T-helper 2 cell treated with Interferon-gamma antibody and Interleukin-4, amounts not matched to agents 100 ng/mL and 5 ng/mL, for 36 hours (primary cell): Measurements from ENCODE around the gene SPECC1L. TPM values are rescaled to one million over a fixed set of nuclear protein-coding genes. Genes with fewer than 3 reads are reported as not detected.
"Not testable (repeated sequence)": the region's sequence is repeated elsewhere in the genome, so short reads cannot be mapped to it uniquely, and the experiment has no call there.

Experiments
- intact Hi-C: fragments of 100-400 bp; cut with micrococcal nuclease; formaldehyde crosslinking; loops from one replicate; pipeline ENCODE4 v1.15.1; 2023
- total RNA-seq: library from RNA; stranded (reverse); gene quantifications from 2 replicates; pipeline ENCODE4 v1.2.3, GENCODE V29; 2022

SPECC1L gene
- total RNA-seq, 1 donor from 2014 or later, result 40.4 TPM

- intact Hi-C loops, result no loop called here
Observed at GRCh38 chr22:24285245-24285644, 14.6 kb downstream of the SPECC1L start.

- intact Hi-C loops, result not testable (repeated sequence)
Observed at GRCh38 chr22:24287212-24287611, 16.6 kb downstream of the SPECC1L start.

- intact Hi-C loops, result not testable (repeated sequence)
Observed at GRCh38 chr22:24287801-24288200, 17.2 kb downstream of the SPECC1L start.

- intact Hi-C loops, result no loop called here
Observed at GRCh38 chr22:24289114-24289513, 18.5 kb downstream of the SPECC1L start.

GRCh38 chr22:24289741-24290163, 19.1 kb downstream of the SPECC1L start:
- intact Hi-C loops, result no loop called here

GRCh38 chr22:24290459-24290858, 19.8 kb downstream of the SPECC1L start:
- intact Hi-C loops, result no loop called here

GRCh38 chr22:24291515-24292201, 21.0 kb downstream of the SPECC1L start:
- intact Hi-C loops, result no loop called here

GRCh38 chr22:24292202-24292830, 21.7 kb downstream of the SPECC1L start:
- intact Hi-C loops, result not testable (repeated sequence)

- intact Hi-C loops, result not testable (repeated sequence)
Observed at GRCh38 chr22:24294913-24295312, 24.3 kb downstream of the SPECC1L start.

GRCh38 chr22:24298497-24299155, 28.0 kb downstream of the SPECC1L start:
- intact Hi-C loops, result not testable (repeated sequence)

- intact Hi-C loops, result not testable (repeated sequence)
Observed at GRCh38 chr22:24300522-24300921, 29.9 kb downstream of the SPECC1L start.

GRCh38 chr22:24302591-24302990, 32.0 kb downstream of the SPECC1L start:
- intact Hi-C loops, result no loop called here

- intact Hi-C loops, result no loop called here
Observed at GRCh38 chr22:24303007-24303406, 32.4 kb downstream of the SPECC1L start.

GRCh38 chr22:24304062-24304675, 33.5 kb downstream of the SPECC1L start:
- intact Hi-C loops, result no loop called here

- intact Hi-C loops, result no loop called here
Observed at GRCh38 chr22:24305260-24305692, 34.6 kb downstream of the SPECC1L start.

- intact Hi-C loops, result no loop called here
Observed at GRCh38 chr22:24310969-24311368, 40.3 kb downstream of the SPECC1L start.

- intact Hi-C loops, result no loop called here
Observed at GRCh38 chr22:24315367-24315966, 44.8 kb downstream of the SPECC1L start.

- intact Hi-C loops, result not testable (repeated sequence)
Observed at GRCh38 chr22:24316264-24316663, 45.6 kb downstream of the SPECC1L start.

GRCh38 chr22:24317511-24317910, 46.9 kb downstream of the SPECC1L start:
- intact Hi-C loops, result not testable (repeated sequence)

- intact Hi-C loops, result no loop called here
Observed at GRCh38 chr22:24319451-24319850, 48.8 kb downstream of the SPECC1L start.

GRCh38 chr22:24321999-24322398, 51.4 kb downstream of the SPECC1L start:
- intact Hi-C loops, result no loop called here

GRCh38 chr22:24322522-24322921, 51.9 kb downstream of the SPECC1L start:
- intact Hi-C loops, result no loop called here
